Kidney (tissue), 14 donors: ENCODE data around the gene RWDD1. TPM values are rescaled to one million over a fixed set of nuclear protein-coding genes. Genes with fewer than 3 reads are reported as not detected.

Experiments used
- DNase-seq, 5 donors: peaks; one replicate each; pipeline ENCODE4 v3.0.0-alpha.2; 2013 to 2020
- FAIRE-seq: peaks from 2 replicates; lab custom pipeline; 2012; peaks lifted over from hg19 to GRCh38; lab: Jason Lieb, UNC
- H3K27ac ChIP-seq, 2 donors: one replicate each; pipeline ENCODE4 v1.7.0; 2013; ENCODE audit warnings: low read depth in 2 of 2, low read length in 2 of 2, inconsistent platforms in 1 of 2
- H3K27me3 ChIP-seq: one replicate; pipeline ENCODE4 v1.7.1; 2013; ENCODE audit warnings: low read length, inconsistent platforms; ENCODE audit not compliant: control insufficient read depth, insufficient read depth
- H3K36me3 ChIP-seq, 3 donors: one replicate each; pipeline versions ENCODE4 v1.7.0 to v1.7.1; 2013; ENCODE audit warnings: low read length in 3 of 3, control low read depth in 1 of 3, inconsistent platforms in 1 of 3; ENCODE audit not compliant: insufficient read depth in 3 of 3, control insufficient read depth in 2 of 3
- H3K4me1 ChIP-seq, 3 donors: one replicate each; pipeline versions ENCODE4 v1.7.0 to v1.7.1; 2013; ENCODE audit warnings: low read length in 3 of 3, inconsistent platforms in 1 of 3, low read depth in 1 of 3; ENCODE audit not compliant: control insufficient read depth in 2 of 3, insufficient read depth in 2 of 3
- H3K4me3 ChIP-seq, 3 donors: one replicate each; pipeline versions ENCODE4 v1.7.0 to v1.8.1; 2013; ENCODE audit warnings: low read length in 3 of 3, control low read depth in 1 of 3, inconsistent platforms in 1 of 3
- H3K9ac ChIP-seq, 3 donors: one replicate each; pipeline versions ENCODE4 v1.7.0 to v1.7.1; 2013; ENCODE audit warnings: low read length in 3 of 3, control low read depth in 1 of 3, inconsistent platforms in 1 of 3
- H3K9me3 ChIP-seq, 3 donors: one replicate each; pipeline versions ENCODE4 v1.7.0 to v1.7.1; 2013; ENCODE audit warnings: low read length in 3 of 3, control low read depth in 1 of 3, inconsistent platforms in 1 of 3; ENCODE audit not compliant: control insufficient read depth in 2 of 3, insufficient read depth in 1 of 3
- CTCF ChIP-seq: IDR thresholded peaks from 3 replicates; pipeline ENCODE4 v1.5.1; 2012; ENCODE audit warnings: mild to moderate bottlenecking, moderate library complexity, borderline replicate concordance; ENCODE audit not compliant: insufficient read depth; ENCODE audit errors: extremely low read depth
- intact Hi-C: fragments of 100-400 bp; cut with DNase I; formaldehyde crosslinking; loops from one replicate; pipeline ENCODE4 v1.11.1; 2022
- polyA plus RNA-seq: library from polyadenylated mRNA; stranded (reverse); fragments of 350-450 nt; fragmentation: Illumina TruSeq; extraction: RNeasy Lipid Tissue Mini Kit (QIAGEN cat#74804); gene quantifications from one replicate; pipeline ENCODE4 v1.2.3, GENCODE V29; 2014; ENCODE audit warnings: low read depth, low replicate concordance; ENCODE audit not compliant: insufficient read depth
- total RNA-seq: library from RNA; stranded (reverse); fragmentation: NEBNext Ultra II Directional; extraction: Animal tissue kit (Norgen Biotek cat#: 25700); gene quantifications from one replicate; pipeline ENCODE4 v1.2.1, GENCODE V29; 2021
- donor health status: control.
- donor health status: control.
- donor health status: control.
- donor health status: control.
- donor health status: control.
- donor health status: DM: yes; HTN: yes; CAD: no.
- donor health status: Normal renal cell carcinoma (clear cell type).

Gene RWDD1
- total and polyA plus RNA-seq, 2 donors from 2014 or later, result 39.3 to 84.1 TPM

GRCh38 chr6:116535109-116535508 lies 36.2 kb upstream of the RWDD1 start:
- no peak for TF ChIP-seq CTCF
- H3K4me3 ChIP-seq, result no peak overlapping the region
- H3K4me1 ChIP-seq, result peaks cover 0 to 8% (median 7%) of the 10 kb centered on the region in 3 donors
- H3K9me3 ChIP-seq, result no peaks in the 10 kb centered on the region
- no peak overlapping the region for H3K27ac ChIP-seq
- DNase-seq, result no peak
- no peaks in the 10 kb centered on the region for H3K27me3 ChIP-seq
- intact Hi-C loops, result loop anchor here (10.0 kb wide), 1 partner anchor 240 kb away; no protein-coding TSS in a partner anchor
- no peak overlapping the region for H3K9ac ChIP-seq
- FAIRE-seq, result no peak
- H3K36me3 ChIP-seq, result no peaks in the 10 kb centered on the region

- Histone ChIP-seq H3K9ac (no peak overlapping the region), H3K4me1 (peaks cover 0 to 8% (median 3%) of the 10 kb centered on the region in 3 donors), H3K36me3 (no peaks in the 10 kb centered on the region), H3K4me3 (peak overlapping the region in 1 of 3 donors; percentile 3), H3K27ac (no peak overlapping the region), H3K9me3 (no peaks in the 10 kb centered on the region), H3K27me3 (no peaks in the 10 kb centered on the region)
- FAIRE-seq, result peak; percentile 96
- peak; percentile 63 for TF ChIP-seq CTCF
- intact Hi-C loops, result loop anchor here (10.0 kb wide), 1 partner anchor 241 kb away; no protein-coding TSS in a partner anchor
- DNase-seq, result peak in 3 of 5 donors; percentile 21 to 76 (median 68)
Observed at GRCh38 chr6:116536216-116536621, 35.1 kb upstream of the RWDD1 start.

DNA sequence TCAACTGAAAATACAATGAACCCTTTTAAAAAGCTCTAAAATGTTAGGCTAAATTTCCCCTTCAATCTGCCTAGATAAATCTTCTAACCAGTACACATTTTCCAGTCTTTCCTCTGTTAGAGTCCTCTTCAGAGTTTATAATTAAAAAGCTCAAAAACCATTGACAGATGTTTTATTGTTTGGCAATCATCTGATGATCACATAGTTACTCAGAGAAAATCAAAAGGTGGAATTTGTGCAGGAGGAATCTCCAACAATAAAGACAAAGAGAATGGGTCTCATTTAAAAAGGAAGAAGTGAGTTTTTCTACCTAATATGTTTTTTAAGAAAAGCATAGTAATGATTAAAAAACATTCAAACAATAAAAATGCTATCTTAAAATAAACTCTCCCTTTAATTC lies 28.9 kb upstream of the RWDD1 start:
- no peaks in the 10 kb centered on the region for H3K9me3 ChIP-seq
- no peak overlapping the region for H3K4me3 ChIP-seq
- no peak overlapping the region for H3K27ac ChIP-seq
- H3K27me3 ChIP-seq, result no peaks in the 10 kb centered on the region
- no peak overlapping the region for H3K9ac ChIP-seq
- no peaks in the 10 kb centered on the region for H3K4me1 ChIP-seq
- DNase-seq (no peak), FAIRE-seq (no peak)
- TF ChIP-seq CTCF, result no peak
- intact Hi-C loops, result no loop called here
- H3K36me3 ChIP-seq, result no peaks in the 10 kb centered on the region

- intact Hi-C loops, result no loop called here
- no peak for TF ChIP-seq CTCF
- DNase-seq (no peak), FAIRE-seq (no peak)
- no peak overlapping the region for H3K27ac ChIP-seq
- no peaks in the 10 kb centered on the region for H3K36me3 ChIP-seq
- H3K27me3 ChIP-seq, result no peaks in the 10 kb centered on the region
- no peak overlapping the region for H3K4me3 ChIP-seq
- no peaks in the 10 kb centered on the region for H3K4me1 ChIP-seq
- H3K9ac ChIP-seq, result no peak overlapping the region
- no peaks in the 10 kb centered on the region for H3K9me3 ChIP-seq
Observed at GRCh38 chr6:116543149-116543548, 28.2 kb upstream of the RWDD1 start.
